H1 (cell line): ENCODE data around the gene LDLRAD4. TPM values are rescaled to one million over a fixed set of nuclear protein-coding genes. Genes with fewer than 3 reads are reported as not detected.

Experiments used
- CTCF ChIA-PET: fragments of 300-600 bp; sonication (Branson Sonifier 250); formaldehyde crosslinking; loops from one replicate; lab custom pipeline; 2021; ENCODE audit not compliant: partially characterized antibody; lab: Charles Lee
- POLR2A ChIA-PET: fragments of 300-600 bp; sonication (Branson Sonifier 250); formaldehyde crosslinking; loops from one replicate; lab custom pipeline; 2021; ENCODE audit warnings: inconsistent platforms; ENCODE audit not compliant: partially characterized antibody; lab: Charles Lee
- DNase-seq, 2 experiments: peaks; one replicate each; pipeline versions ENCODE4 v3.0.0 to v3.0.0-alpha.2; 2010 to 2022; ENCODE audit warnings: low spot score in 2 of 2, low read depth in 1 of 2, mixed read lengths in 1 of 2
- FAIRE-seq: peaks from 2 replicates; lab custom pipeline; 2011; peaks lifted over from hg19 to GRCh38; lab: Jason Lieb, UNC
- H2AFZ ChIP-seq: 2 replicates; pipeline ENCODE4 v1.8.1; 2012; ENCODE audit warnings: low read length, inconsistent platforms
- H2AK5ac ChIP-seq: 2 replicates; pipeline ENCODE4 v1.6.1; 2013; ENCODE audit warnings: low read depth, low read length
- H2BK120ac ChIP-seq: replicated peaks from 2 replicates; pipeline ENCODE3; 2013; ENCODE audit warnings: low read depth, low read length, inconsistent platforms
- H2BK12ac ChIP-seq: 2 replicates; pipeline ENCODE4 v1.6.1; 2013; ENCODE audit warnings: low read depth, low read length
- H2BK15ac ChIP-seq: 2 replicates; pipeline ENCODE4 v1.6.1; 2013; ENCODE audit warnings: low read length
- H2BK20ac ChIP-seq: 2 replicates; pipeline ENCODE4 v1.6.1; 2013; ENCODE audit warnings: low read length
- H2BK5ac ChIP-seq: 2 replicates; pipeline ENCODE4 v1.6.1; 2013; ENCODE audit warnings: low read depth, low read length
- H3K14ac ChIP-seq: 2 replicates; pipeline ENCODE4 v1.6.1; 2013; ENCODE audit warnings: inconsistent platforms; ENCODE audit not compliant: insufficient read length
- H3K18ac ChIP-seq: 2 replicates; pipeline ENCODE4 v1.6.1; 2013; ENCODE audit warnings: low read length; ENCODE audit errors: extremely low read depth
- H3K23ac ChIP-seq: 2 replicates; pipeline ENCODE4 v1.6.1; 2013; ENCODE audit warnings: inconsistent platforms; ENCODE audit not compliant: insufficient read length
- H3K23me2 ChIP-seq: 2 replicates; pipeline ENCODE4 v1.6.1; 2013; ENCODE audit warnings: low read depth, low read length
- H3K27ac ChIP-seq: 2 replicates; pipeline ENCODE4 v1.6.1; 2011; ENCODE audit warnings: low read depth, low read length, inconsistent platforms
- H3K27me3 ChIP-seq, 4 experiments: replicated peaks in 1 of 4; 1 replicate in 1 of 4; 2 replicates in 3 of 4; pipeline versions ENCODE4 v1.6.1 to v1.8.1; 2011 to 2013; ENCODE audit warnings: low read length in 3 of 4, mild to moderate bottlenecking in 3 of 4, inconsistent platforms in 2 of 4, mixed read lengths in 2 of 4, moderate library complexity in 1 of 4; ENCODE audit not compliant: control insufficient read depth in 3 of 4, insufficient read depth in 3 of 4; ENCODE audit errors: extremely low read depth in 1 of 4
- H3K36me3 ChIP-seq, 4 experiments: 2 replicates each; pipeline versions ENCODE4 v1.6.1 to v1.8.1; 2011 to 2013; ENCODE audit warnings: mild to moderate bottlenecking in 4 of 4, low read length in 3 of 4, moderate library complexity in 2 of 4, control low read depth in 1 of 4, inconsistent platforms in 1 of 4; ENCODE audit not compliant: insufficient read depth in 4 of 4, control insufficient read depth in 2 of 4
- H3K4ac ChIP-seq: replicated peaks from 2 replicates; pipeline ENCODE3; 2013; ENCODE audit warnings: low read length, low read depth, mixed read lengths, inconsistent platforms; ENCODE audit not compliant: insufficient read length
- H3K4me1 ChIP-seq, 4 experiments: replicated peaks in 1 of 4; 1 replicate in 1 of 4; 2 replicates in 3 of 4; pipeline versions ENCODE4 v1.6.1 to v1.8.1; 2011 to 2013; ENCODE audit warnings: low read length in 3 of 4, inconsistent platforms in 2 of 4, mixed read lengths in 1 of 4; ENCODE audit not compliant: insufficient read depth in 4 of 4, control insufficient read depth in 3 of 4
- H3K4me2 ChIP-seq, 2 experiments: 2 replicates each; pipeline versions ENCODE4 v1.6.1 to v1.8.1; 2011 to 2013; ENCODE audit warnings: low read depth in 2 of 2, low read length in 2 of 2, control low read depth in 1 of 2, inconsistent platforms in 1 of 2, mild to moderate bottlenecking in 1 of 2; ENCODE audit not compliant: insufficient read depth in 1 of 2
- H3K4me3 ChIP-seq, 4 experiments: fragments of 200-600, 300-600 bp in 1 of 4; sonication (generic), shearing (Covaris generic), sonication (Bioruptor Twin) in 1 of 4; 2 replicates each; pipeline versions ENCODE4 v1.5.1 to v1.8.1; 2011 to 2016; ENCODE audit warnings: low read length in 4 of 4, low read depth in 3 of 4, control low read depth in 2 of 4, inconsistent platforms in 2 of 4, mild to moderate bottlenecking in 2 of 4, mixed read lengths in 1 of 4, moderate library complexity in 1 of 4; ENCODE audit not compliant: insufficient read depth in 2 of 4; ENCODE audit errors: extremely low read depth in 1 of 4
- H3K56ac ChIP-seq: replicated peaks from 2 replicates; pipeline ENCODE3; 2013; ENCODE audit warnings: low read depth, mild to moderate bottlenecking, mixed read lengths, low read length, inconsistent platforms; ENCODE audit not compliant: insufficient read length
- H3K79me1 ChIP-seq: 2 replicates; pipeline ENCODE4 v1.6.1; 2013; ENCODE audit warnings: low read depth, low read length, control low read depth
- H3K79me2 ChIP-seq, 2 experiments: 2 replicates each; pipeline versions ENCODE4 v1.6.1 to v1.8.1; 2012 to 2013; ENCODE audit warnings: low read length in 2 of 2, mild to moderate bottlenecking in 2 of 2, inconsistent platforms in 1 of 2; ENCODE audit not compliant: insufficient read depth in 2 of 2, control insufficient read depth in 1 of 2
- H3K9ac ChIP-seq, 4 experiments: replicated peaks in 1 of 4; 1 replicate in 1 of 4; 2 replicates in 3 of 4; pipeline versions ENCODE4 v1.6.1 to v1.8.1; 2011 to 2013; ENCODE audit warnings: low read depth in 3 of 4, low read length in 3 of 4, control low read depth in 2 of 4, mild to moderate bottlenecking in 2 of 4, moderate library complexity in 2 of 4, inconsistent platforms in 1 of 4; ENCODE audit errors: extremely low read depth in 1 of 4
- H3K9me3 ChIP-seq, 2 experiments: 2 replicates each; pipeline versions ENCODE4 v1.6.1 to v1.8.1; 2012 to 2013; ENCODE audit warnings: mild to moderate bottlenecking in 2 of 2, moderate library complexity in 2 of 2, control low read depth in 1 of 2, inconsistent platforms in 1 of 2, low read depth in 1 of 2, low read length in 1 of 2, mixed read lengths in 1 of 2; ENCODE audit not compliant: insufficient read depth in 2 of 2
- H4K20me1 ChIP-seq, 2 experiments: replicated peaks in 1 of 2; 2 replicates each; pipeline versions ENCODE3 to v1.8.1; 2011 to 2013; ENCODE audit warnings: inconsistent platforms in 2 of 2, low read length in 2 of 2, mild to moderate bottlenecking in 1 of 2; ENCODE audit not compliant: insufficient read depth in 2 of 2, control insufficient read depth in 1 of 2
- H4K5ac ChIP-seq: 2 replicates; pipeline ENCODE4 v1.6.1; 2013; ENCODE audit warnings: low read length, low read depth, mixed read lengths, inconsistent platforms; ENCODE audit not compliant: insufficient read length
- H4K8ac ChIP-seq: 2 replicates; pipeline ENCODE4 v1.8.0; 2013; ENCODE audit warnings: mild to moderate bottlenecking, moderate library complexity, low read length, inconsistent platforms; ENCODE audit not compliant: insufficient read depth; ENCODE audit errors: extremely low read depth
- H4K91ac ChIP-seq: replicated peaks from 2 replicates; pipeline ENCODE3; 2013; ENCODE audit warnings: low read length, mixed read lengths, inconsistent platforms; ENCODE audit not compliant: insufficient read length
- CBX5 ChIP-seq: fragments of 300-800, 300-1000 bp; sonication (generic); IDR thresholded peaks from 2 replicates; pipeline ENCODE4 v1.7.1; 2016; ENCODE audit warnings: antibody characterized with exemption, low read length, low read depth
- CEBPB ChIP-seq: IDR thresholded peaks from 2 replicates; pipeline ENCODE4 v1.6.1; 2012; ENCODE audit warnings: low read depth, low read length
- GABPA ChIP-seq: IDR thresholded peaks from 2 replicates; pipeline ENCODE4 v1.6.1; 2011; ENCODE audit warnings: mild to moderate bottlenecking, low read length, moderate library complexity, borderline replicate concordance; ENCODE audit not compliant: insufficient read depth
- GTF2F1 ChIP-seq: IDR thresholded peaks from 2 replicates; pipeline ENCODE4 v1.6.1; 2012; ENCODE audit warnings: low read depth, low read length, improper control_type of control experiment, borderline replicate concordance
- POLR2A ChIP-seq, 2 experiments: IDR thresholded peaks; 1 replicate in 1 of 2; 2 replicates in 1 of 2; pipeline ENCODE4 v1.6.1; 2011; ENCODE audit warnings: low read depth in 2 of 2, low read length in 2 of 2, mild to moderate bottlenecking in 2 of 2; ENCODE audit errors: control extremely low read depth in 1 of 2
- SIX5 ChIP-seq: IDR thresholded peaks from 2 replicates; pipeline ENCODE4 v1.6.1; 2011; ENCODE audit warnings: mild to moderate bottlenecking, low read depth, low read length
- TBP ChIP-seq: IDR thresholded peaks from 2 replicates; pipeline ENCODE4 v1.6.1; 2011; ENCODE audit warnings: low read depth, low read length, improper control_type of control experiment
- WGBS, 2 experiments: shearing (Covaris generic) in 1 of 2; methylation state at CpG; one replicate each; pipeline versions ENCODE4 v1.1.6 to v1.1.7; 2013 to 2015; ENCODE audit warnings: low lambda C conversion rate in 2 of 2, mixed read lengths in 2 of 2, inconsistent platforms in 1 of 2, low coverage in 1 of 2, missing lambda C conversion rate in 1 of 2; ENCODE audit not compliant: insufficient replicate concordance in 2 of 2, insufficient coverage in 1 of 2, insufficient read length in 1 of 2; ENCODE audit errors: extremely low coverage in 1 of 2, missing lambda C conversion rate in 1 of 2; 5-methylcytosine and 5-hydroxymethylcytosine counted together
- polyA plus RNA-seq, 7 experiments: library from polyadenylated mRNA; depleted of rRNA in 3 of 7; stranded (reverse) in 5 of 7; unstranded in 2 of 7; fragments of >200 nt in 5 of 7; fragments of 200-250 nt in 2 of 7; gene quantifications; 1 replicate in 5 of 7; 2 replicates in 1 of 7; 4 replicates in 1 of 7; pipeline versions ENCODE4 v1.2.1 to v1.2.3, GENCODE V29; 2011 to 2013; ENCODE audit warnings: missing spikeins in 2 of 7, mixed read lengths in 2 of 7
- total RNA-seq: library from RNA; stranded (reverse); fragmentation: NEBNext Ultra II Directional; extraction: Animal tissue kit (Norgen Biotek cat#: 25700); gene quantifications from 2 replicates; pipeline ENCODE4 v1.2.1, GENCODE V29; 2021

LDLRAD4 gene
- total and polyA plus RNA-seq, 2 of the 8 experiments (the other 6 are each of a cell fraction or from before 2014, with no cell fraction given): 0.77 to 1.4 TPM

GRCh38 chr18:13318731-13319501 lies 100.4 kb downstream of the LDLRAD4 start:
- H3K4me2 ChIP-seq: no peak overlapping the region
- H3K18ac ChIP-seq: no peak overlapping the region
- H3K4me3 ChIP-seq: no peak overlapping the region
- no peak overlapping the region for H3K23ac ChIP-seq
- no peaks in the 10 kb centered on the region for H3K27me3 ChIP-seq
- no peak overlapping the region for H4K91ac ChIP-seq
- ChIA-PET POLR2A (no interaction called here), CTCF (interaction anchor here (0.6 to 1.4 kb wide), 3 partner anchors 10 to 511 kb away, joined by 3 to 6 read pairs (median 3); no protein-coding TSS in a partner anchor)
- no peak overlapping the region for H3K56ac ChIP-seq
- H4K8ac ChIP-seq: no peak overlapping the region
- DNase-seq (no peak), FAIRE-seq (no peak)
- no peak overlapping the region for H3K27ac ChIP-seq
- 91% methylated on average over 19 of the region's 19 CpGs; no CpG with 5 or more reads in 1 of the 2 experiments for WGBS, 2 experiments
- no peak overlapping the region for H2AFZ ChIP-seq
- H2BK15ac ChIP-seq: no peak overlapping the region
- no peaks in the 10 kb centered on the region; the same call in 1 of the 2 replicates for H3K79me1 ChIP-seq
- no peaks in the 10 kb centered on the region for H3K23me2 ChIP-seq
- H2BK20ac ChIP-seq: no peak overlapping the region
- no peak overlapping the region for H2AK5ac ChIP-seq
- H3K9me3 ChIP-seq: peaks cover 8 to 10% of the 10 kb centered on the region in 2 experiments; a peak in 3 of 4 replicates
- H4K5ac ChIP-seq: no peak overlapping the region
- no peaks in the 10 kb centered on the region; a peak in 1 of 8 replicates for H3K36me3 ChIP-seq
- H3K4ac ChIP-seq: no peak overlapping the region
- no peaks in the 10 kb centered on the region for H3K79me2 ChIP-seq
- no peaks in the 10 kb centered on the region for H4K20me1 ChIP-seq
- H3K14ac ChIP-seq: no peak overlapping the region
- H2BK12ac ChIP-seq: no peak overlapping the region
- no peak overlapping the region for H2BK120ac ChIP-seq
- no peak overlapping the region for H2BK5ac ChIP-seq
- H3K4me1 ChIP-seq: no peaks in the 10 kb centered on the region
- H3K9ac ChIP-seq: no peak overlapping the region
- no peak for TF ChIP-seq SIX5
- no peak for TF ChIP-seq CBX5
- TF ChIP-seq TBP: no peak
- TF ChIP-seq POLR2A (IDR thresholded peaks at IDR 0.05; ENCODE audit: control extremely low read depth in 1 of 2, low read depth in 2 of 2, low read length in 2 of 2): no peak
- TF ChIP-seq CEBPB: no peak
- TF ChIP-seq GTF2F1: no peak
- TF ChIP-seq GABPA: no peak
